HG02938 (cell line): ENCODE data around the gene DYNC2H1.
"Not testable (repeated sequence)": the region's sequence is repeated elsewhere in the genome, so short reads cannot be mapped to it uniquely, and the experiment has no call there.

Source experiments
- ATAC-seq: cut with Tn5 transposase; IDR thresholded peaks from one replicate; pipeline ENCODE4 v1.9.1; 2021; ENCODE audit warnings: mild to moderate bottlenecking, moderate library complexity; ENCODE audit not compliant: unreplicated experiment

The DYNC2H1 gene

GRCh38 chr11:103112364-103112763 lies 3.1 kb downstream of the DYNC2H1 start:
- no peak for ATAC-seq

DNA sequence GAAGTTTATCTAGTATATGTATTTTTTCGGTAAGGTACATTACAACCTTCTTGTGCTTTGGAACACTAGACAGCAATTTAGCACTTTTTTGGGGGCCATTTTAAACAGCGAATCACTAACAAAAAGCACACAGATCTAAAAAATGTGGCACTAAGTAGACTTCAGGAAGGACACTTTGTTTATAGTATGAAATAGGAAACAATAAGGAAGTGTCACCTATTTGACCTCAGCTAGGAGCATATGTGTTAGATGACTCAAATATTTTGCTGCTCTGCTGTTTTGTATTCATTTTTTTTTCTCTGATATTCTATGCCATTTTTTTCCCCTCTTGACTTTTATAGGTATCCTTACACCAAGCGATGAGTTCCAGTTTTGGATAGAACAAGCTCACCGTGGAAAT lies 5.6 kb downstream of the DYNC2H1 start:
- ATAC-seq = no peak

- ATAC-seq = no peak
Measured at GRCh38 chr11:103125462-103125861, 16.2 kb downstream of the DYNC2H1 start.

- ATAC-seq = not testable (repeated sequence)
Measured at GRCh38 chr11:103141986-103142385, 32.8 kb downstream of the DYNC2H1 start.

- no peak for ATAC-seq
Measured at GRCh38 chr11:103147627-103148026, 38.4 kb downstream of the DYNC2H1 start.

GRCh38 chr11:103157542-103157941 lies 48.3 kb downstream of the DYNC2H1 start:
- no peak for ATAC-seq

- ATAC-seq = no peak
Measured at GRCh38 chr11:103164093-103164796, 55.0 kb downstream of the DYNC2H1 start.

DNA sequence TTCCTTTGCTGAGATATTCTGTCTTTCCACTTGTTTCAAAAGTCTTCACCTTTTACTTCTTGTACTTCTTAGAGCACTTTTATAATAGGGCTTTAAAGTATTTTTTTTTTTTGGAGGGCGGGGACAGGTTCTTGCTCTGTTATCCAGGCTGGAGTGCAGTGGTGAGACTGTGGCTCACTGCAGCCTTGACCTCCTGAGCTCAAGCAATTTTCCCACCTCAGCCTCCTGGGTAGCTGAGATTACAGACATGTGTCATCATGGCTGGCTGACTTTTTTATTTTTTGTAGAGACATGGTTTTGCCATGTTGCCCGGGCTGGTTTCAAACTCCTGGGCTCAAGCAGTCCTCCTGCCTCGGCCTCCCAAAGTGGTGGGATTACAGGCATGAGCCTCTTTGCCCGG lies 57.9 kb downstream of the DYNC2H1 start:
- ATAC-seq = no peak

DNA sequence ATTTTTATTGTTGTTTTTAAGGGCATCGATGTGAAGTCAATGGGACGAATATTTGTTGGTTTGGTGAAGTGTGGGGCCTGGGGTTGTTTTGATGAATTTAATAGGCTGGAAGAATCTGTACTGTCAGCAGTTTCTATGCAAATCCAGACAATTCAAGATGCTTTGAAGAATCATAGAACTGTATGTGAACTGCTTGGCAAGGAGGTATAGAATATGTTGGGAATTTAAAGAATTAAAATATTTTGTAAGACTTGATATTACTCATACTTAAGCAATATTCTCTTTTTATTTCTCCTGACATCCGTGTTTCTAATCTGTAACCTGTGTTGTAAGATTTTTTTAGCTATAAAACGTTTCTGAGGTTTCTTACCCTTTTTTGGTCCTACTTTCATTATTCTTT lies 61.6 kb downstream of the DYNC2H1 start:
- ATAC-seq = no peak

- ATAC-seq = no peak
Measured at GRCh38 chr11:103175461-103176129, 66.4 kb downstream of the DYNC2H1 start.

- ATAC-seq = no peak
Measured at GRCh38 chr11:103183981-103184611, 74.9 kb downstream of the DYNC2H1 start.

DNA sequence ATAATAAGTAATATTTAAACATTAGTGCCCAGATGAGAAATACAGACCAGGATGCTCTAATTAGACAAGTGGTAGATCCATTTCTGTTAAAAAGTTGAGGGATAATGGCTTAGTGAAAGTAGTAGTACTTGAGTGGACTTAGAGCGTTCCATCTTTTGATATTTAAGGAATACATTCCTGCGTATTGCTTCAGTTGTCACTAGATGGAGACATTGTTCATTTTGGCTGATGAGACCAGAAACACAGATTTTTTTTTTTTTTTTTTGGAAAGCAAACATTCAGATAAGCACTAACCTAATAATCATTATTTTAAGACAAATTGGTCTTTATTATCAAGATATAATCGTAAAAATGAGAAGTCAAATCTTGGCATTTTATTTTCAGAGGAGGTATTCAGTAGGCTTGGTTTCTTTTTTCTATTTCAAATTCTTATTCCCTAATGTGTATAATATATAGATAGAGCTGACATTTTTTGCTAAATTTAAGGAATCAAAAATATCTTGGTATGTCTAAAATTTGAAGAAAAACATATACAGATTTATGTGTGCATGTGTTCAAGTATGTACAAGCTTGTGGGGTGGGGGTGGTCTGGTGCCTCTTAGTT lies 92.9 kb downstream of the DYNC2H1 start:
- no peak for ATAC-seq

- ATAC-seq = no peak
Measured at GRCh38 chr11:103210543-103210942, 101.3 kb downstream of the DYNC2H1 start.

GRCh38 chr11:103215812-103216211 lies 106.6 kb downstream of the DYNC2H1 start:
- no peak for ATAC-seq

GRCh38 chr11:103220133-103220532 lies 110.9 kb downstream of the DYNC2H1 start:
- no peak for ATAC-seq

DNA sequence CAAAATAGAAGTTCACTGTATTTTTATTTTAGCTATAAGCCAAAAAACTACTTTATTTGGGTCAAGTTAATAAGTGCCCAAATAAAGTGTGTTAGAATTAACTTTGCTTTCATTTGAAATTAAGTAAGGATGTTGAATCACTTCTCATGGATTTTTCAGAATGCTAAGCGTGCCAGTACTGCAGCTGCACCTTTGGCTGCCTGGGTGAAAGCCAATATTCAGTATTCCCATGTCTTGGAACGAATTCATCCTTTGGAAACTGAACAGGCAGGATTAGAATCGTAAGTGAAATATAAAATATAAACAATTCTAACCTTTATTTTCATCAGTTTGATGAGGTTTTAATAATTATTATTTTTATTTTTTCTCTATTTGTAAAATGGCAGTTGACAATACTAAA lies 113.6 kb downstream of the DYNC2H1 start:
- no peak for ATAC-seq

GRCh38 chr11:103228807-103229206 lies 119.6 kb downstream of the DYNC2H1 start:
- ATAC-seq = no peak

DNA sequence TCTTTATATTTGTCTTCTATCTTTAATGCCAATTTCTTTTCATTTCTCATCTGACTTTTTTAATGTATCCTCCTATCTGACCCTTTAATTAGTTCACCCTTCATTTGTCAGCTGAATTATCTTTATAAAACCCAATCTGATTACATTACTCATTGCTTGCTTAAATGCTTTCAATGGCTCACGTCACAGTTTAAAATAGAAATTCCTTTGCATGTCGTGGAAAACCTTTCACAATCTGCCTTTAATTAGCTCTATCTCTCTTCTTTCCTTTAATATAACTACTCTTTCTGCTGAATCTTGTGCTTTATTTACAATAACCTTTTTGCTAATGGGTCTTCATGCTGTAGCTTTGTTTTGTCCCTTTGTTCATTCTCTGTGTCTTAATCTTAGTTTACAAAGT lies 125.7 kb downstream of the DYNC2H1 start:
- no peak for ATAC-seq

DNA sequence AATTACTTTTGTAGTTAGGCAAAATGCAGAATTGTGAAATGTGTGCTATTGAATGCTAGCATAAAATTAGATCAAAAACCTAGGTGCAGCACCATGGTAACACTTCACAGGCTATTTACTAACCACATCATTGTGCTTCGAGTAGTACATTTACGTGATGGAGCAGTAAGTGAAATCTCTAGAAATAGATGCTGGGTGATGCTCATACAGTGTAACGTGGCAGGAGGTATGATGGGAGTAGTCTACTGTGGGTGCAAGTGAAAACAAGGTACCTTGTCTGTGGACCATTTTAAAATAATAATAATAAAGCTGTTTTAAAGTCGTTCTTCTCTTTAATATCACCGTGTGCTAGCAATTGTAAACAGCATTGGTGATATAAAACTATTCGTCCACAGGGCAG lies 132.3 kb downstream of the DYNC2H1 start:
- no peak for ATAC-seq

DNA sequence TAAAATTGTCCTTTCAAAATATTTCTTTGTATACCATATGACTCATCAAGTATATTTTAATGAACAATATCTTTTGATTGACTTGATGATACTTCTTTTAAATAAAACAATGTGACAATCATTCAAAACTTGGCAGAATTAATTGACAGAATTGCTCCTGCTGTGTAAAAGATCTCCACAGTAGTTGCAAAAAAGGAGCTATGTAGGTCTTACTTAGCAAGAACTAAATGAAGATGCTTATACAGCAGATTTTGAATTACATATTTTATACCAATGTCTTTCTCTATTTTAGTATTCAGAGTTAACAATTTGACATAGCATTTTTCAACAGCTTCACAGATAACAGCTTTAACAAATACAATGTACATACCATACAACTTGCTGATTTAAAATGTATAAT lies 144.9 kb downstream of the DYNC2H1 start:
- no peak for ATAC-seq

- ATAC-seq = no peak
Measured at GRCh38 chr11:103257360-103257759, 148.1 kb downstream of the DYNC2H1 start.
